PC-3 (cell line): ENCODE results near the gene FER1L5. TPM values are rescaled to one million over a fixed set of nuclear protein-coding genes. Genes with fewer than 3 reads are reported as not detected.

Experiments
- ATAC-seq: fragments of 200-7000 bp; cut with Tn5 transposase; 2 replicates; pipeline ENCODE4 v1.9.1; 2020; ENCODE audit warnings: mild to moderate bottlenecking, moderate library complexity
- BruUV-seq: library from RNA; stranded (reverse); fragments of 400-500 nt; replicated peaks from 2 replicates; lab custom pipeline; 2021; lab: Mats Ljungman, UMichigan
- CTCF ChIA-PET: fragments of 300-600 bp; sonication (Branson Sonifier 250); formaldehyde crosslinking; loops from one replicate; lab custom pipeline; 2022; ENCODE audit warnings: antibody characterized with exemption; lab: Charles Lee
- POLR2A ChIA-PET: fragments of 300-600 bp; sonication (Branson Sonifier 250); formaldehyde crosslinking; loops from one replicate; lab custom pipeline; 2022; ENCODE audit warnings: antibody characterized with exemption; ENCODE audit not compliant: unreplicated experiment; lab: Charles Lee
- DNase-seq: peaks from one replicate; pipeline ENCODE4 v3.0.0-alpha.2; 2015
- H2AFZ ChIP-seq: fragments of 300-600 bp; sonication (generic); 2 replicates; pipeline ENCODE4 v1.6.0; 2016; ENCODE audit warnings: antibody characterized with exemption, low read length
- H3F3A ChIP-seq: fragments of 300-600 bp; sonication (generic); one replicate; pipeline ENCODE4 v1.6.0; 2017; ENCODE audit warnings: antibody characterized with exemption, low read length, control low read depth, mild to moderate bottlenecking; ENCODE audit not compliant: unreplicated experiment
- H3K27ac ChIP-seq: fragments of 300-600 bp; sonication (generic); 2 replicates; pipeline ENCODE4 v1.5.1; 2016; ENCODE audit warnings: mild to moderate bottlenecking, low read length
- H3K27me3 ChIP-seq: fragments of 300-600 bp; sonication (generic); 2 replicates; pipeline ENCODE4 v1.6.1; 2016; ENCODE audit warnings: low read length, mixed read lengths
- H3K36me3 ChIP-seq: fragments of 300-600 bp; sonication (generic); 2 replicates; pipeline ENCODE4 v1.6.1; 2016; ENCODE audit warnings: low read depth, mixed run types, low read length, mixed read lengths
- H3K4me1 ChIP-seq: fragments of 300-600 bp; sonication (generic); 2 replicates; pipeline ENCODE4 v1.5.1; 2016; ENCODE audit warnings: low read length; ENCODE audit not compliant: insufficient read depth
- H3K4me2 ChIP-seq: fragments of 300-600 bp; sonication (generic); 2 replicates; pipeline ENCODE4 v1.6.0; 2016; ENCODE audit warnings: low read length
- H3K4me3 ChIP-seq: fragments of 300-600 bp; sonication (generic); 2 replicates; pipeline ENCODE4 v1.5.1; 2016; ENCODE audit warnings: mild to moderate bottlenecking, low read length, mixed read lengths
- H3K79me2 ChIP-seq: fragments of 300-600 bp; sonication (generic); 2 replicates; pipeline ENCODE4 v1.6.1; 2017; ENCODE audit warnings: low read length, mixed read lengths
- H3K9ac ChIP-seq: fragments of 300-600 bp; sonication (generic); 2 replicates; pipeline ENCODE4 v1.6.0; 2016; ENCODE audit warnings: mild to moderate bottlenecking, low read length
- H3K9me2 ChIP-seq: fragments of 300-600 bp; sonication (generic); replicated peaks from 2 replicates; pipeline ENCODE4 v1.6.1; 2016; ENCODE audit warnings: mixed run types, low read length, mixed read lengths
- H3K9me3 ChIP-seq: fragments of 300-600 bp; sonication (generic); 2 replicates; pipeline ENCODE4 v1.6.1; 2016; ENCODE audit warnings: low read length, mixed read lengths
- H4K20me1 ChIP-seq: fragments of 300-600 bp; sonication (generic); 2 replicates; pipeline ENCODE4 v1.6.1; 2016; ENCODE audit warnings: low read length, mixed read lengths
- CTCF ChIP-seq: fragments of 300-600 bp; sonication (generic); conservative IDR thresholded peaks from 2 replicates; pipeline ENCODE4 v1.5.1; 2017; ENCODE audit warnings: antibody characterized with exemption, low read depth, mild to moderate bottlenecking, low read length
- EZH2 ChIP-seq: fragments of 300-600 bp; sonication (generic); IDR thresholded peaks from one replicate; pipeline ENCODE4 v1.6.1; 2017; ENCODE audit warnings: antibody characterized with exemption, mild to moderate bottlenecking, low read length; ENCODE audit not compliant: unreplicated experiment
- EZH2phosphoT487 ChIP-seq: fragments of 300-600 bp; sonication (generic); IDR thresholded peaks from 2 replicates; pipeline ENCODE4 v1.6.1; 2018; ENCODE audit warnings: mild to moderate bottlenecking, antibody characterized with exemption, low read length, borderline replicate concordance
- intact Hi-C: fragments of 100-400 bp; cut with micrococcal nuclease; formaldehyde crosslinking; loops from 2 replicates; pipeline ENCODE4 v1.9.0; 2023
- total RNA-seq: library from RNA; depleted of rRNA; stranded (reverse); fragments of >200 nt; gene quantifications from 2 replicates; pipeline ENCODE4 v1.2.3, GENCODE V29; 2014

FER1L5 gene
- total RNA-seq, 1 experiment from 2014 or later, result not detected

GRCh38 chr2:96692094-96692971 is 49.8 kb downstream of the FER1L5 start:
- H3K9ac ChIP-seq, result no peak overlapping the region
- no peaks in the 10 kb centered on the region for H3K4me1 ChIP-seq
- intact Hi-C loops, result no loop called here
- H3F3A ChIP-seq, result no peaks in the 10 kb centered on the region
- TF ChIP-seq CTCF, result no peak
- TF ChIP-seq EZH2, result no peak
- TF ChIP-seq EZH2phosphoT487, result no peak
- ChIA-PET POLR2A (no interaction called here), CTCF (no interaction called here)
- H4K20me1 ChIP-seq, result no peaks in the 10 kb centered on the region
- H3K9me3 ChIP-seq, result no peaks in the 10 kb centered on the region
- H3K4me3 ChIP-seq, result no peak overlapping the region
- BruUV-seq, result no TSS peak
- H3K27ac ChIP-seq, result no peak overlapping the region
- no peaks in the 10 kb centered on the region for H3K36me3 ChIP-seq
- ATAC-seq (no peak), DNase-seq (no peak)
- no peak overlapping the region for H2AFZ ChIP-seq
- no peaks in the 10 kb centered on the region for H3K27me3 ChIP-seq
- no peaks in the 10 kb centered on the region for H3K9me2 ChIP-seq
- H3K4me2 ChIP-seq, result no peak overlapping the region
- H3K79me2 ChIP-seq, result no peaks in the 10 kb centered on the region

- intact Hi-C loops, result no loop called here
- Histone ChIP-seq H3K4me1 (no peaks in the 10 kb centered on the region), H4K20me1 (no peaks in the 10 kb centered on the region), H3K9me2 (no peaks in the 10 kb centered on the region), H3K27ac (no peak overlapping the region), H3K9ac (no peak overlapping the region), H3K9me3 (no peaks in the 10 kb centered on the region), H3K27me3 (no peaks in the 10 kb centered on the region), H3K79me2 (no peaks in the 10 kb centered on the region), H3K4me3 (no peak overlapping the region), H3F3A (no peaks in the 10 kb centered on the region), H2AFZ (no peak overlapping the region), H3K36me3 (no peaks in the 10 kb centered on the region), H3K4me2 (no peak overlapping the region)
- POLR2A ChIA-PET, result no interaction called here
- no TSS peak for BruUV-seq
- CTCF ChIA-PET, result interaction anchor here (0.6 kb wide), 1 partner anchor 266 kb away, joined by 6 read pairs; no protein-coding TSS in a partner anchor
- TF ChIP-seq CTCF, result no peak
- TF ChIP-seq EZH2phosphoT487, result no peak
- no peak for TF ChIP-seq EZH2
- DNase-seq (no peak), ATAC-seq (no peak)
Observed at GRCh38 chr2:96693286-96694200, 51.0 kb downstream of the FER1L5 start.
